ENCODE data around the gene GUCY2F.

GUCY2F gene

GRCh38 chrX:109327251-109327650, 154.6 kb downstream of the GUCY2F start:
- DNase-seq = no peak
